T-helper 17 cell (primary cell): ENCODE measurements around the gene CTNNA2. TPM values are rescaled to one million over a fixed set of nuclear protein-coding genes. Genes with fewer than 3 reads are reported as not detected.

Experiments used
- ATAC-seq: fragments of 150-1000 bp; cut with Tn5 transposase; 2 replicates; pipeline ENCODE4 v1.10.0; 2021; ENCODE audit warnings: mild to moderate bottlenecking, moderate library complexity
- DNase-seq, 3 donors: peaks; one replicate each; pipeline versions ENCODE4 v3.0.0 to v3.0.0-alpha.2; 2020 to 2021
- H3K9me3 ChIP-seq: one replicate; pipeline ENCODE4 v1.7.0; 2013; ENCODE audit warnings: low read length, mild to moderate bottlenecking; ENCODE audit not compliant: control insufficient read depth, poor library complexity, severe bottlenecking
- H3K27ac Mint-ChIP-seq: one replicate; pipeline ENCODE4 v1.8.0; 2022; ENCODE audit warnings: mild to moderate bottlenecking, moderate library complexity, mixed read lengths
- H3K27me3 Mint-ChIP-seq: one replicate; pipeline ENCODE4 v1.8.0; 2022; ENCODE audit warnings: mixed read lengths
- H3K36me3 Mint-ChIP-seq: one replicate; pipeline ENCODE4 v1.8.0; 2022; ENCODE audit warnings: low read depth, mixed read lengths
- H3K4me1 Mint-ChIP-seq: one replicate; pipeline ENCODE4 v1.8.0; 2022; ENCODE audit warnings: mild to moderate bottlenecking, mixed read lengths
- H3K4me3 Mint-ChIP-seq: one replicate; pipeline ENCODE4 v1.8.0; 2022; ENCODE audit warnings: mild to moderate bottlenecking, moderate library complexity, mixed read lengths
- total RNA-seq, 4 donors: library from RNA in 2 of 4; stranded (reverse) in 2 of 4; gene quantifications; one replicate each; pipeline ENCODE4 v1.2.3 and lab custom pipeline; 2022 to 2026

CTNNA2 gene
- total RNA-seq, 2 donors from 2014 or later: not detected

GRCh38 chr2:80482276-80482675 lies 969.4 kb downstream of the CTNNA2 start:
- no peak overlapping the region for H3K27ac Mint-ChIP-seq
- no peaks in the 10 kb centered on the region for H3K4me1 Mint-ChIP-seq
- no peaks in the 10 kb centered on the region for H3K36me3 Mint-ChIP-seq
- H3K4me3 Mint-ChIP-seq: no peak overlapping the region
- H3K9me3 ChIP-seq: no peaks in the 10 kb centered on the region
- H3K27me3 Mint-ChIP-seq: no peaks in the 10 kb centered on the region
- DNase-seq (no peak), ATAC-seq (no peak)

GRCh38 chr2:80489717-80490116 lies 976.9 kb downstream of the CTNNA2 start:
- Mint-ChIP-seq H3K4me1 (no peaks in the 10 kb centered on the region), H3K27me3 (no peaks in the 10 kb centered on the region), H3K27ac (no peak overlapping the region), H3K36me3 (no peaks in the 10 kb centered on the region), H3K4me3 (no peak overlapping the region)
- DNase-seq: no peak
- H3K9me3 ChIP-seq: no peaks in the 10 kb centered on the region
- no peak for ATAC-seq

GRCh38 chr2:80490964-80491363 lies 978.1 kb downstream of the CTNNA2 start:
- Mint-ChIP-seq H3K4me3 (no peak overlapping the region), H3K36me3 (no peaks in the 10 kb centered on the region), H3K27me3 (no peaks in the 10 kb centered on the region), H3K27ac (no peak overlapping the region), H3K4me1 (no peaks in the 10 kb centered on the region)
- ATAC-seq: no peak
- H3K9me3 ChIP-seq: no peaks in the 10 kb centered on the region
- no peak for DNase-seq

GRCh38 chr2:80496346-80496745 lies 983.5 kb downstream of the CTNNA2 start:
- Mint-ChIP-seq H3K36me3 (no peaks in the 10 kb centered on the region), H3K4me3 (no peak overlapping the region), H3K27ac (no peak overlapping the region), H3K4me1 (no peaks in the 10 kb centered on the region), H3K27me3 (no peaks in the 10 kb centered on the region)
- no peaks in the 10 kb centered on the region for H3K9me3 ChIP-seq
- no peak for ATAC-seq
- DNase-seq: no peak

GRCh38 chr2:80496775-80497174 lies 983.9 kb downstream of the CTNNA2 start:
- Mint-ChIP-seq H3K4me3 (no peak overlapping the region), H3K27me3 (no peaks in the 10 kb centered on the region), H3K36me3 (no peaks in the 10 kb centered on the region), H3K4me1 (no peaks in the 10 kb centered on the region), H3K27ac (no peak overlapping the region)
- ATAC-seq (no peak), DNase-seq (no peak)
- no peaks in the 10 kb centered on the region for H3K9me3 ChIP-seq

GRCh38 chr2:80499095-80499494 lies 986.2 kb downstream of the CTNNA2 start:
- ATAC-seq (no peak), DNase-seq (no peak)
- no peaks in the 10 kb centered on the region for H3K36me3 Mint-ChIP-seq
- no peak overlapping the region for H3K27ac Mint-ChIP-seq
- H3K4me3 Mint-ChIP-seq: no peak overlapping the region
- H3K27me3 Mint-ChIP-seq: no peaks in the 10 kb centered on the region
- H3K9me3 ChIP-seq: no peaks in the 10 kb centered on the region
- no peaks in the 10 kb centered on the region for H3K4me1 Mint-ChIP-seq

- no peaks in the 10 kb centered on the region for H3K27me3 Mint-ChIP-seq
- no peaks in the 10 kb centered on the region for H3K36me3 Mint-ChIP-seq
- no peak overlapping the region for H3K4me3 Mint-ChIP-seq
- H3K4me1 Mint-ChIP-seq: no peaks in the 10 kb centered on the region
- no peak overlapping the region for H3K27ac Mint-ChIP-seq
- no peaks in the 10 kb centered on the region for H3K9me3 ChIP-seq
- ATAC-seq (no peak), DNase-seq (no peak)
These were observed 989.2 kb downstream of the CTNNA2 start for GRCh38 chr2:80501874-80502624.

- Mint-ChIP-seq H3K36me3 (no peaks in the 10 kb centered on the region), H3K4me3 (no peak overlapping the region), H3K4me1 (no peaks in the 10 kb centered on the region), H3K27me3 (no peaks in the 10 kb centered on the region), H3K27ac (no peak overlapping the region)
- no peak for ATAC-seq
- no peak for DNase-seq
- no peaks in the 10 kb centered on the region for H3K9me3 ChIP-seq
These were observed 993.7 kb downstream of the CTNNA2 start for GRCh38 chr2:80506563-80506962.

- no peak for DNase-seq
- Mint-ChIP-seq H3K27me3 (no peaks in the 10 kb centered on the region), H3K27ac (no peak overlapping the region), H3K4me1 (no peaks in the 10 kb centered on the region), H3K36me3 (no peaks in the 10 kb centered on the region), H3K4me3 (no peak overlapping the region)
- ATAC-seq: no peak
- no peaks in the 10 kb centered on the region for H3K9me3 ChIP-seq
These were observed 997.9 kb downstream of the CTNNA2 start for GRCh38 chr2:80510716-80511115.

GRCh38 chr2:80515964-80516363 lies 1003.1 kb downstream of the CTNNA2 start:
- H3K36me3 Mint-ChIP-seq: no peaks in the 10 kb centered on the region
- ATAC-seq: no peak
- H3K4me1 Mint-ChIP-seq: no peaks in the 10 kb centered on the region
- H3K9me3 ChIP-seq: no peaks in the 10 kb centered on the region
- H3K27ac Mint-ChIP-seq: no peak overlapping the region
- H3K4me3 Mint-ChIP-seq: no peak overlapping the region
- H3K27me3 Mint-ChIP-seq: no peaks in the 10 kb centered on the region
- no peak for DNase-seq

GRCh38 chr2:80517316-80517715 lies 1004.5 kb downstream of the CTNNA2 start:
- ATAC-seq (no peak), DNase-seq (no peak)
- no peaks in the 10 kb centered on the region for H3K36me3 Mint-ChIP-seq
- no peaks in the 10 kb centered on the region for H3K27me3 Mint-ChIP-seq
- no peaks in the 10 kb centered on the region for H3K9me3 ChIP-seq
- H3K4me3 Mint-ChIP-seq: no peak overlapping the region
- no peaks in the 10 kb centered on the region for H3K4me1 Mint-ChIP-seq
- H3K27ac Mint-ChIP-seq: no peak overlapping the region

- no peaks in the 10 kb centered on the region for H3K9me3 ChIP-seq
- no peak overlapping the region for H3K4me3 Mint-ChIP-seq
- ATAC-seq: no peak
- no peaks in the 10 kb centered on the region for H3K27me3 Mint-ChIP-seq
- H3K4me1 Mint-ChIP-seq: no peaks in the 10 kb centered on the region
- no peak overlapping the region for H3K27ac Mint-ChIP-seq
- H3K36me3 Mint-ChIP-seq: no peaks in the 10 kb centered on the region
- DNase-seq: no peak
These were observed 1006.3 kb downstream of the CTNNA2 start for GRCh38 chr2:80519121-80519643.

- H3K9me3 ChIP-seq: no peaks in the 10 kb centered on the region
- ATAC-seq: no peak
- no peak overlapping the region for H3K27ac Mint-ChIP-seq
- no peaks in the 10 kb centered on the region for H3K36me3 Mint-ChIP-seq
- no peak overlapping the region for H3K4me3 Mint-ChIP-seq
- no peak for DNase-seq
- no peaks in the 10 kb centered on the region for H3K4me1 Mint-ChIP-seq
- no peaks in the 10 kb centered on the region for H3K27me3 Mint-ChIP-seq
These were observed 1006.9 kb downstream of the CTNNA2 start for GRCh38 chr2:80519699-80520291.

- no peak overlapping the region for H3K4me3 Mint-ChIP-seq
- no peaks in the 10 kb centered on the region for H3K27me3 Mint-ChIP-seq
- no peak overlapping the region for H3K27ac Mint-ChIP-seq
- no peak for DNase-seq
- no peaks in the 10 kb centered on the region for H3K36me3 Mint-ChIP-seq
- no peaks in the 10 kb centered on the region for H3K4me1 Mint-ChIP-seq
- peaks cover 3% of the 10 kb centered on the region for H3K9me3 ChIP-seq
- no peak for ATAC-seq
These were observed 1012.3 kb downstream of the CTNNA2 start for GRCh38 chr2:80525152-80525551.
